ENCODE measurements around the gene MATCAP1. TPM values are rescaled to one million over a fixed set of nuclear protein-coding genes. Genes with fewer than 3 reads are reported as not detected.

Gene MATCAP1
- total and polyA plus RNA-seq, 2 of the 13 experiments (the other 11 are each of a cell fraction or from before 2014, with no cell fraction given) = 11.2 to 24.5 TPM

DNA sequence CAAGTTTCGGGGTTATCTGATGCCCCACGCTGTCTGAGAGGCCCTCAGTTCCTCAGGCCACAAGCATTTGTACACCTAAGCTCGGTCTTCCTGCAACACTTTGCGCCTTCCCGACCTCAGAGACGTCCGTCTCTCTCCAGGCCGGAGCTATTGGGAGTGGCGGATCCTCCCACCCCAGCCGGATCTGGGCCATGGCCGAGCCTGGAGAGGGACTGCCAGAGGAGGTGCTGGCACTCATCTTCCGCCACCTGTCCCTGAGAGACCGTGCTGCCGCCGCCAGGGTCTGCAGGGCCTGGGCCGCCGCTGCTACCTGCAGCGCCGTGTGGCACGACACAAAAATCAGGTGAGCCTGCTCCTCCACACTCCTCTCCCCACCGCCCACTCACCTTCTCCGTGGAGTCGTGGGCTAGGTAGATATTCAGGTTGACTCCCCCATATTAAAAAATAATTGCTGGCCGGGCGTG lies 22.1 kb downstream of the MATCAP1 start:
- FAIRE-seq (no peak), ATAC-seq (no peak), DNase-seq (ENCODE audit: low spot score) (no peak)
- Histone ChIP-seq H3K79me2 (ENCODE audit: insufficient read depth, low read length) (no peaks in the 10 kb centered on the region), H3K27ac (ENCODE audit: extremely low read length, insufficient read depth, low read length) (no peak overlapping the region), H3K9ac (ENCODE audit: insufficient read depth, low read depth, low read length) (peak overlapping the region; percentile 46; the same call in 1 of the 2 replicates), H3K27me3 (ENCODE audit: control insufficient read depth in 1 of 2, insufficient read depth in 2 of 2, low read length in 2 of 2) (peaks cover 7 to 17% of the 10 kb centered on the region in 2 experiments), H3K4me1 (ENCODE audit: insufficient read depth, low read length) (peaks cover 51% of the 10 kb centered on the region), H4K20me1 (ENCODE audit: insufficient read depth, low read length) (no peaks in the 10 kb centered on the region), H2AFZ (ENCODE audit: low read length) (no peak overlapping the region), H3K4me3 (replicated peaks in 1 of 3; ENCODE audit: insufficient read depth in 1 of 3, low read depth in 2 of 3, low read length in 3 of 3) (peak overlapping the region in 1 of 3 experiments; percentile 93; a peak in 1 of 6 replicates), H3K36me3 (replicated peaks in 1 of 2; ENCODE audit: control insufficient read depth in 1 of 2, insufficient read depth in 2 of 2, low read length in 2 of 2) (no peaks in the 10 kb centered on the region), H3K4me2 (ENCODE audit: low read depth, low read length) (peak overlapping the region; percentile 94), H3K9me3 (ENCODE audit: low read length) (no peaks in the 10 kb centered on the region)
- CTCF ChIA-PET (ENCODE audit: low intra/inter-chr PET ratio, low total read pairs) = no interaction called here
- TF ChIP-seq, protein P1, sequence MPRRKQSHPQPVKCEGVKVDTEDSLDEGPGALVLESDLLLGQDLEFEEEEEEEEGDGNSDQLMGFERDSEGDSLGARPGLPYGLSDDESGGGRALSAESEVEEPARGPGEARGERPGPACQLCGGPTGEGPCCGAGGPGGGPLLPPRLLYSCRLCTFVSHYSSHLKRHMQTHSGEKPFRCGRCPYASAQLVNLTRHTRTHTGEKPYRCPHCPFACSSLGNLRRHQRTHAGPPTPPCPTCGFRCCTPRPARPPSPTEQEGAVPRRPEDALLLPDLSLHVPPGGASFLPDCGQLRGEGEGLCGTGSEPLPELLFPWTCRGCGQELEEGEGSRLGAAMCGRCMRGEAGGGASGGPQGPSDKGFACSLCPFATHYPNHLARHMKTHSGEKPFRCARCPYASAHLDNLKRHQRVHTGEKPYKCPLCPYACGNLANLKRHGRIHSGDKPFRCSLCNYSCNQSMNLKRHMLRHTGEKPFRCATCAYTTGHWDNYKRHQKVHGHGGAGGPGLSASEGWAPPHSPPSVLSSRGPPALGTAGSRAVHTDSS (CRISPR knock-in tag; conservative IDR thresholded peaks at IDR 0.05) = no peak
- TF ChIP-seq, protein P2, sequence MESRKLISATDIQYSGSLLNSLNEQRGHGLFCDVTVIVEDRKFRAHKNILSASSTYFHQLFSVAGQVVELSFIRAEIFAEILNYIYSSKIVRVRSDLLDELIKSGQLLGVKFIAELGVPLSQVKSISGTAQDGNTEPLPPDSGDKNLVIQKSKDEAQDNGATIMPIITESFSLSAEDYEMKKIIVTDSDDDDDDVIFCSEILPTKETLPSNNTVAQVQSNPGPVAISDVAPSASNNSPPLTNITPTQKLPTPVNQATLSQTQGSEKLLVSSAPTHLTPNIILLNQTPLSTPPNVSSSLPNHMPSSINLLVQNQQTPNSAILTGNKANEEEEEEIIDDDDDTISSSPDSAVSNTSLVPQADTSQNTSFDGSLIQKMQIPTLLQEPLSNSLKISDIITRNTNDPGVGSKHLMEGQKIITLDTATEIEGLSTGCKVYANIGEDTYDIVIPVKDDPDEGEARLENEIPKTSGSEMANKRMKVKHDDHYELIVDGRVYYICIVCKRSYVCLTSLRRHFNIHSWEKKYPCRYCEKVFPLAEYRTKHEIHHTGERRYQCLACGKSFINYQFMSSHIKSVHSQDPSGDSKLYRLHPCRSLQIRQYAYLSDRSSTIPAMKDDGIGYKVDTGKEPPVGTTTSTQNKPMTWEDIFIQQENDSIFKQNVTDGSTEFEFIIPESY (CRISPR knock-in tag; IDR thresholded peaks at IDR 0.05) = peak; percentile 64; the same call in 1 of the 2 replicates
- TF ChIP-seq, protein P3, sequence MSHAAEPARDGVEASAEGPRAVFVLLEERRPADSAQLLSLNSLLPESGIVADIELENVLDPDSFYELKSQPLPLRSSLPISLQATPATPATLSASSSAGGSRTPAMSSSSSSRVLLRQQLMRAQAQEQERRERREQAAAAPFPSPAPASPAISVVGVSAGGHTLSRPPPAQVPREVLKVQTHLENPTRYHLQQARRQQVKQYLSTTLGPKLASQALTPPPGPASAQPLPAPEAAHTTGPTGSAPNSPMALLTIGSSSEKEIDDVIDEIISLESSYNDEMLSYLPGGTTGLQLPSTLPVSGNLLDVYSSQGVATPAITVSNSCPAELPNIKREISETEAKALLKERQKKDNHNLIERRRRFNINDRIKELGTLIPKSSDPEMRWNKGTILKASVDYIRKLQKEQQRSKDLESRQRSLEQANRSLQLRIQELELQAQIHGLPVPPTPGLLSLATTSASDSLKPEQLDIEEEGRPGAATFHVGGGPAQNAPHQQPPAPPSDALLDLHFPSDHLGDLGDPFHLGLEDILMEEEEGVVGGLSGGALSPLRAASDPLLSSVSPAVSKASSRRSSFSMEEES (CRISPR knock-in tag; IDR thresholded peaks at IDR 0.05) = no peak
- no peak for TF ChIP-seq JUN (CRISPR knock-in tag; IDR thresholded peaks at IDR 0.05)
- TF ChIP-seq CAMTA2 (CRISPR knock-in tag; IDR thresholded peaks at IDR 0.05; ENCODE audit: borderline replicate concordance) = 0 out of 2 replicates have a peak, but pooled peaks have one; percentile 29
- TF ChIP-seq, protein P4, sequence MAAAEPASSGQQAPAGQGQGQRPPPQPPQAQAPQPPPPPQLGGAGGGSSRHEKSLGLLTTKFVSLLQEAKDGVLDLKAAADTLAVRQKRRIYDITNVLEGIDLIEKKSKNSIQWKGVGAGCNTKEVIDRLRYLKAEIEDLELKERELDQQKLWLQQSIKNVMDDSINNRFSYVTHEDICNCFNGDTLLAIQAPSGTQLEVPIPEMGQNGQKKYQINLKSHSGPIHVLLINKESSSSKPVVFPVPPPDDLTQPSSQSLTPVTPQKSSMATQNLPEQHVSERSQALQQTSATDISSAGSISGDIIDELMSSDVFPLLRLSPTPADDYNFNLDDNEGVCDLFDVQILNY (CRISPR knock-in tag; conservative IDR thresholded peaks at IDR 0.05) = no peak
- TF ChIP-seq ZKSCAN1 (IDR thresholded peaks at IDR 0.05; ENCODE audit: low read length) = no peak
- no peak for TF ChIP-seq KDM5A (IDR thresholded peaks at IDR 0.05; ENCODE audit: borderline replicate concordance, low read length)
- TF ChIP-seq ZNF768 (CRISPR knock-in tag; IDR thresholded peaks at IDR 0.05) = no peak
- TF ChIP-seq ZNF205 (CRISPR knock-in tag; IDR thresholded peaks at IDR 0.05) = no peak
- TF ChIP-seq KDM5B (CRISPR knock-in tag; IDR thresholded peaks at IDR 0.05; ENCODE audit: borderline replicate concordance) = 0 out of 2 replicates have a peak, but pooled peaks have one; percentile 8
- intact Hi-C loops (cut with micrococcal nuclease; ENCODE audit: unreplicated experiment) (no loop called here), in situ Hi-C loops (cut with HindIII; ENCODE audit: extremely low pct_ligation_motif_present, low pct_unique_long_range_greater_than_20kb) (no loop called here)
- BruUV-seq (replicated peaks) = no TSS peak
- WGBS (ENCODE audit: low lambda C conversion rate) = 91% methylated on average over 22 of the region's 25 CpGs
- POLR2A ChIA-PET = interaction anchor here (1.5 to 5.7 kb wide), 4 partner anchors 8 to 182 kb away, joined by 3 to 54 read pairs (median 14); partner anchors contain the start of genes B3GNT9 and NOL3

All from HepG2 (cell line).